ENCODE results near the gene MPDZ. TPM values are rescaled to one million over a fixed set of nuclear protein-coding genes. Genes with fewer than 3 reads are reported as not detected.

MPDZ gene
- total RNA-seq, 1 donor from 2014 or later = not detected

DNA sequence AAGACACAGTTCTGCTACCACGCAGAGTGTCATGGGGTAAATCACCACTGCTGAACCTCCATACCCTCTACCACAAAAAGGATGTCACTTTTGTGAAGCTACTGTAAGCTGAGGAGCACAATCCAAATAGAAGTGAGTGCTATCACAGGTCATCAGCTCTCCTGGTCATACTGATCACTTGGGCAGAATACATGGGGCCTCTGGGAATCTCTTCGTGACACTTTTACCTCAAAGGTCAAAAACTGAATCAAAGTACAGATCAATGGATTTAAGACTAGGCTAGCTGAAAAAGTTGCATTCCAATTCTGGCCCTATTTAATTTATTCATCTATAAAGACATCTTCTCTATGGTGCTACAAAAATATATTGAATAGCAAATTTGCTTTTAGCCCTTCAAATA, 115.5 kb downstream of the MPDZ start:
- H3K27me3 Mint-ChIP-seq (ENCODE audit: low read depth) = no peaks in the 10 kb centered on the region
- H3K4me1 Mint-ChIP-seq (ENCODE audit: low read depth) = no peaks in the 10 kb centered on the region
- intact Hi-C loops (cut with micrococcal nuclease) = no loop called here

DNA sequence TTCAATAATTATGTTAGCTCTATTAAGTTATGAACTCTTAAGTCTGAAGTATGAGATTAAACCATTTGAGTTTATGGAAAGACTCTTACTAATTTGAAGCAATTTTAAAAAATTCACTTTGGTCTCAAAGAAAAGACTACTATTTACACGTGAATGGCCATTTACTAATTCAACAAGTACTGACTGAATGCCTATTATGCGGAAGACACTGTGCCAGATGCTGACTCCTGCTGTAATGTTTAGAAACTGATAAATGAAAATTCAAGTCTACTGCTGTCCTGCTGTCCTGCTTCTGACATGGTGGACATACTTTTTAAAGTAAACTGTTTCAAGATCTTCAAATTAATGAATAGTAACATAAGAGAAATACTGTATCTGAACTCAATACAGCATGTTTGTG, 116.2 kb downstream of the MPDZ start:
- intact Hi-C loops (cut with micrococcal nuclease) = no loop called here
- Mint-ChIP-seq H3K27me3 (ENCODE audit: low read depth) (no peaks in the 10 kb centered on the region), H3K9me3 (no peaks in the 10 kb centered on the region), H3K4me1 (ENCODE audit: low read depth) (no peaks in the 10 kb centered on the region), H3K36me3 (ENCODE audit: low read depth) (no peaks in the 10 kb centered on the region), H3K27ac (no peak overlapping the region), H3K4me3 (ENCODE audit: low read depth) (no peak overlapping the region)
- DNase-seq (ENCODE audit: low spot score) = no peak

More for the DNA sequence above, 115.5 kb downstream of the MPDZ start:
- H3K4me3 Mint-ChIP-seq (ENCODE audit: low read depth) = no peak overlapping the region
- DNase-seq (ENCODE audit: low spot score) = no peak
- no peaks in the 10 kb centered on the region for H3K9me3 Mint-ChIP-seq
- H3K27ac Mint-ChIP-seq = no peak overlapping the region
- H3K36me3 Mint-ChIP-seq (ENCODE audit: low read depth) = no peaks in the 10 kb centered on the region

- intact Hi-C loops (cut with micrococcal nuclease) = no loop called here
- DNase-seq (ENCODE audit: low spot score) = no peak
- no peaks in the 10 kb centered on the region for H3K36me3 Mint-ChIP-seq (ENCODE audit: low read depth)
- no peaks in the 10 kb centered on the region for H3K27me3 Mint-ChIP-seq (ENCODE audit: low read depth)
- no peak overlapping the region for H3K4me3 Mint-ChIP-seq (ENCODE audit: low read depth)
- H3K27ac Mint-ChIP-seq = no peak overlapping the region
- no peaks in the 10 kb centered on the region for H3K4me1 Mint-ChIP-seq (ENCODE audit: low read depth)
- H3K9me3 Mint-ChIP-seq = no peaks in the 10 kb centered on the region
These were observed 119.4 kb downstream of the MPDZ start for GRCh38 chr9:13160051-13160450.

- no peak for DNase-seq (ENCODE audit: low spot score)
- Mint-ChIP-seq H3K9me3 (no peaks in the 10 kb centered on the region), H3K27ac (no peak overlapping the region), H3K4me3 (ENCODE audit: low read depth) (no peak overlapping the region), H3K36me3 (ENCODE audit: low read depth) (no peaks in the 10 kb centered on the region), H3K27me3 (ENCODE audit: low read depth) (no peaks in the 10 kb centered on the region), H3K4me1 (ENCODE audit: low read depth) (no peaks in the 10 kb centered on the region)
- intact Hi-C loops (cut with micrococcal nuclease) = no loop called here
These were observed 120.5 kb downstream of the MPDZ start for GRCh38 chr9:13158986-13159385.

DNA sequence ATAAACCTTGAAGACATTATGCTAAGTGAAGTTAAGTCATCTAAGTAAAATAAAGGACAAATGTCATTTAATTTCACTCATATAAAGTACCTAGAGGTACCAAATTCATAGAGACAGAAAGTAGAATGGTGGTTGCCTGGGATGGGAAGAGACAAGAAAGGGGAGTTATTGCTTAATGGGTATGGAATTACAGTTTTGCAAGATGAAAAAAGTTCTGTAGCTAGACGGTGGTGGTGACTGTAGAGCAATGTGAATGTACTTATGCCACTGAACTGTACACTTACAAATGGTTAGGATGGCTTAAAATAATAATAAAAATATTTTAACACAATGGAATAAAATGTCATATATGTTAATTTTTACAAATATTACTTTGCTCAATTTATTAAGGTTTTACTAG, 128.0 kb downstream of the MPDZ start:
- Mint-ChIP-seq H3K36me3 (ENCODE audit: low read depth) (no peaks in the 10 kb centered on the region), H3K4me3 (ENCODE audit: low read depth) (no peak overlapping the region), H3K9me3 (peaks cover 4% of the 10 kb centered on the region), H3K27ac (no peak overlapping the region), H3K4me1 (ENCODE audit: low read depth) (no peaks in the 10 kb centered on the region), H3K27me3 (ENCODE audit: low read depth) (no peaks in the 10 kb centered on the region)
- no peak for DNase-seq (ENCODE audit: low spot score)
- intact Hi-C loops (cut with micrococcal nuclease) = no loop called here

GRCh38 chr9:13149454-13149853, 130.0 kb downstream of the MPDZ start:
- no peaks in the 10 kb centered on the region for H3K36me3 Mint-ChIP-seq (ENCODE audit: low read depth)
- intact Hi-C loops (cut with micrococcal nuclease) = no loop called here
- no peak for DNase-seq (ENCODE audit: low spot score)
- no peaks in the 10 kb centered on the region for H3K4me1 Mint-ChIP-seq (ENCODE audit: low read depth)
- no peak overlapping the region for H3K27ac Mint-ChIP-seq
- H3K4me3 Mint-ChIP-seq (ENCODE audit: low read depth) = no peak overlapping the region
- H3K27me3 Mint-ChIP-seq (ENCODE audit: low read depth) = no peaks in the 10 kb centered on the region
- peaks cover 4% of the 10 kb centered on the region for H3K9me3 Mint-ChIP-seq

GRCh38 chr9:13146840-13147239, 132.7 kb downstream of the MPDZ start:
- intact Hi-C loops (cut with micrococcal nuclease) = no loop called here

DNA sequence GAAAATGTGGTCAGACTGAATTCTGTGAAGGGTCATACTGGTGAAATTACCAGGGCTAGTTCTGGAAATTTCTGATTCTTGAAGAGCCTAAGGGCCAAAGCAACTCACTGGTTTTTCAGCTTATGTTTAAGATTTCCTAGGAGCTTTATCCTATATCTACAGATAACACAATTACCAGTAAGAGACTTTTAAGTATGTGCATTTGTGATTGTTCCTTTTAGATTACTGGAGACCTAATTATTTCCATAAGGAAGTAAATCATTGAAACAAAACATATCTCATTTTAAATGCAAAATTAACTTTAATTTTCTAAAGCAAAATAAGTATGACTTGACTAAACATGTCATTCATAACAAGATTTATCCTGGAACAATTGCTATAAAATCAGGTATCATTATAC, 134.2 kb downstream of the MPDZ start:
- H3K9me3 Mint-ChIP-seq = no peaks in the 10 kb centered on the region
- H3K36me3 Mint-ChIP-seq (ENCODE audit: low read depth) = no peaks in the 10 kb centered on the region
- no peaks in the 10 kb centered on the region for H3K4me1 Mint-ChIP-seq (ENCODE audit: low read depth)
- H3K27me3 Mint-ChIP-seq (ENCODE audit: low read depth) = no peaks in the 10 kb centered on the region
- no peak overlapping the region for H3K4me3 Mint-ChIP-seq (ENCODE audit: low read depth)
- no peak overlapping the region for H3K27ac Mint-ChIP-seq
- intact Hi-C loops (cut with micrococcal nuclease) = no loop called here
- no peak for DNase-seq (ENCODE audit: low spot score)

More at GRCh38 chr9:13146840-13147239, 132.7 kb downstream of the MPDZ start:
- H3K36me3 Mint-ChIP-seq (ENCODE audit: low read depth) = no peaks in the 10 kb centered on the region
- H3K4me1 Mint-ChIP-seq (ENCODE audit: low read depth) = no peaks in the 10 kb centered on the region
- no peaks in the 10 kb centered on the region for H3K9me3 Mint-ChIP-seq
- H3K27ac Mint-ChIP-seq = no peak overlapping the region
- no peak for DNase-seq (ENCODE audit: low spot score)
- H3K4me3 Mint-ChIP-seq (ENCODE audit: low read depth) = no peak overlapping the region
- H3K27me3 Mint-ChIP-seq (ENCODE audit: low read depth) = no peaks in the 10 kb centered on the region

GRCh38 chr9:13144166-13144775, 135.2 kb downstream of the MPDZ start:
- Mint-ChIP-seq H3K4me3 (ENCODE audit: low read depth) (no peak overlapping the region), H3K9me3 (no peaks in the 10 kb centered on the region)
- intact Hi-C loops (cut with micrococcal nuclease) = no loop called here

DNA sequence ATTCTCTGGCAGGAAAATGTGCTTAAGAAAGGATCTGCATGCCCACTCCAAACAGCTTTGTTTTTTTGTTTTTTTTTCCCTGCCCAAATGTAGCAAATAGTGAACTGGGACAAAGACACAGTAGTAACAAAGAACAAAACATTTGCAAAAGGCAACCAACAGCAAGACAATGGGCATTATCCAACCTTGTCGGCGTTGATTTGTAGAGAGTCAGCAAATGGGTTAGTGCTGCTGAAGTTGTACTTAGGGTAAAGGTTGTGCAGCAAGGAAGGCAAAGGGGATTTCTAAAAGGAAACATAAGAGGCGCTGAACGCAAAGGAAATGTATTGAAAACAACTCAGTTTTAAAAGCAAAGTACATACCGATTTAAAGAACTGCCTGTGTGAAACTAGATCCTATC, 136.2 kb downstream of the MPDZ start:
- no peak for DNase-seq (ENCODE audit: low spot score)
- Mint-ChIP-seq H3K36me3 (ENCODE audit: low read depth) (no peaks in the 10 kb centered on the region), H3K9me3 (no peaks in the 10 kb centered on the region)

More at GRCh38 chr9:13144166-13144775, 135.2 kb downstream of the MPDZ start:
- Mint-ChIP-seq H3K27me3 (ENCODE audit: low read depth) (no peaks in the 10 kb centered on the region), H3K36me3 (ENCODE audit: low read depth) (no peaks in the 10 kb centered on the region), H3K27ac (no peak overlapping the region), H3K4me1 (ENCODE audit: low read depth) (no peaks in the 10 kb centered on the region)
- no peak for DNase-seq (ENCODE audit: low spot score)

DNA sequence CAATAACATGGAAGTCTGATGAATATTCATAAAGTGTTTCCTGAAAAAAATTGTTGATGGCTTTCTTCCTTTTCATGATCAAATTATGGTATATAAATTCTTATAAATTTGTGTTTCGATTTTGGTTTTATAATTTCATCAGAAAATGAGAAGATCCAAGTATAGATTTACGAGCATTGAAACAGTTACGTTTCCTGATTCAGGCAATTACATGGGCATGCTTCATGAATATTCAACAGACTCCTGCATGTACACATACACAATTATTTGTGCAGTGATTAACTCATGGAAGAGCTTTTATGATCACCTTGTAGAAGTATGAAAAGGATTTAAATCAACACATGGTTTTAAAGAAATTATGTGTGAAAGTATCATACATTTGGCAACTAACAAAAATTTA, 136.7 kb downstream of the MPDZ start:
- Mint-ChIP-seq H3K36me3 (ENCODE audit: low read depth) (no peaks in the 10 kb centered on the region), H3K27ac (no peak overlapping the region), H3K27me3 (ENCODE audit: low read depth) (no peaks in the 10 kb centered on the region), H3K4me1 (ENCODE audit: low read depth) (no peaks in the 10 kb centered on the region), H3K4me3 (ENCODE audit: low read depth) (no peak overlapping the region), H3K9me3 (peaks cover 4% of the 10 kb centered on the region)
- no peak for DNase-seq (ENCODE audit: low spot score)
- intact Hi-C loops (cut with micrococcal nuclease) = no loop called here

More for the DNA sequence above, 136.2 kb downstream of the MPDZ start:
- intact Hi-C loops (cut with micrococcal nuclease) = no loop called here
- Mint-ChIP-seq H3K4me3 (ENCODE audit: low read depth) (no peak overlapping the region), H3K27ac (no peak overlapping the region), H3K4me1 (ENCODE audit: low read depth) (no peaks in the 10 kb centered on the region), H3K27me3 (ENCODE audit: low read depth) (no peaks in the 10 kb centered on the region)

DNA sequence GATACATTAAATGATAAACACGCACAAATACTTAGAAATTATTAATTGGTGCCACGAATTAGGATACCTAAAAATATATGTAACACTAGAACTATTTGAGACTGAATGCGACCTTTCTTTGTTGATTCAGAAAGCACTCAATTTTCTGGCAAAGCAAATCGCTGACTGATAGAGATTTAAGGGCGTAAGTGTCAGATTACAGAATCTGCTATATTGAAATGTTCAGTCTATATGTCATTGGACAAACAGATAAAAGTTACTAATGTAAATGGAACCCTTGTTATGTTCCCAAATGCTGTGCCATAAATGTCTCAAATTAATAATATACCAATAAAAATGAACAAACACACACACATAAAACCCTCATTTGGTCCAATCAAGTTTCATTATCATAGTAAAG, 137.9 kb downstream of the MPDZ start:
- no peaks in the 10 kb centered on the region for H3K36me3 Mint-ChIP-seq (ENCODE audit: low read depth)
- DNase-seq (ENCODE audit: low spot score) = no peak
- no peak overlapping the region for H3K27ac Mint-ChIP-seq
- intact Hi-C loops (cut with micrococcal nuclease) = no loop called here
- H3K4me1 Mint-ChIP-seq (ENCODE audit: low read depth) = no peaks in the 10 kb centered on the region
- peaks cover 5% of the 10 kb centered on the region for H3K9me3 Mint-ChIP-seq
- no peaks in the 10 kb centered on the region for H3K27me3 Mint-ChIP-seq (ENCODE audit: low read depth)
- H3K4me3 Mint-ChIP-seq (ENCODE audit: low read depth) = no peak overlapping the region

DNA sequence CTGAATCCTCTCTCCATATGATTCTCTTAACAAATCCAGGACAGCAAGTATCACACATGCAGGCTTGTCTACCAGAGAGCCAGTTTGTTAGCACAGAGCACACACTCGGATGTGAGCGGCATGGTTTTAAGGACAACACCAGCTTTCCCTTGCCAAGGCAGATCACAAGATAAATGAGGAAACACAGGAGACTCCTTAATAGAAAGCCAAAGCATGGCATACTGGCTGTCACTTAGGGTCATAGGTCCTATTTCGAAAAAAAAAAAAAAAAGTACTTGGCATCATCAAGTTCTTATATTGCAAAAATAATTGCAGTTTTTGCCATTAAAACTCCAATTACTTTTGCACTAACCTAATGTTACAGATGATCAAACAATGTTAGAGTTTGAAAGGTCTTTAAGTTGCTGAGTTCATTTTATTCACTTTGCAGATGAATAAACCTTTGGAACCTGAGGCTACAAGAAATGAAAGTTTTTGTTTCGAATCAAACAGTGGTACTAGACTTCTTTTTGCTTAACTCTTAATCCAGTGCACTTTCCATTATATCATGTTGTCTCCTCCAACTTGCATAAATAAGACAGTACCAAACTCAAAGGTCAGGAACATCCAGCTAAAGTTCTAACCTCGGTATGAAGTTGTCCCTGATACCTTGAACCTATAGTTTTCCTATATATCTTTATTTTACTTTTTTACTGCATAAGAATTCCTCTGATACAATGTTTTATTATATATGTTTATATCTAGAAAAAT, 138.5 kb downstream of the MPDZ start:
- DNase-seq (ENCODE audit: low spot score) = no peak
- no peaks in the 10 kb centered on the region for H3K27me3 Mint-ChIP-seq (ENCODE audit: low read depth)
- peaks cover 5% of the 10 kb centered on the region for H3K9me3 Mint-ChIP-seq
- no peak overlapping the region for H3K4me3 Mint-ChIP-seq (ENCODE audit: low read depth)
- no peaks in the 10 kb centered on the region for H3K4me1 Mint-ChIP-seq (ENCODE audit: low read depth)
- H3K27ac Mint-ChIP-seq = no peak overlapping the region
- no peaks in the 10 kb centered on the region for H3K36me3 Mint-ChIP-seq (ENCODE audit: low read depth)
- intact Hi-C loops (cut with micrococcal nuclease) = no loop called here

Measured in activated T-helper 2 cell treated with anti-CD3 and anti-CD28 coated beads, Interferon-gamma antibody, Interleukin-2, Interleukin-4, amounts not matched to agents 10 μg/mL and 5 μg/mL and 100 μg/mL, durations not matched to agents 14 hours and 24 hours and 36 hours (primary cell).